ENCODE measurements around the gene NBEA.

NBEA gene

GRCh38 chr13:35225159-35225558, 283.1 kb downstream of the NBEA start (continued):
- TF ChIP-seq GLI2 (tag by site-specific recombination; IDR thresholded peaks at IDR 0.05; ENCODE audit: borderline replicate concordance, low read depth), result no peak
- TF ChIP-seq ZNF292 (tag by site-specific recombination; IDR thresholded peaks at IDR 0.05; ENCODE audit: borderline replicate concordance, low read depth), result no peak
- no peak for TF ChIP-seq ZNF266 (tag by site-specific recombination; IDR thresholded peaks at IDR 0.05; ENCODE audit: low read depth)
- TF ChIP-seq ZBTB44 (tag by site-specific recombination; IDR thresholded peaks at IDR 0.05), result no peak
- TF ChIP-seq ZNF660 (tag by site-specific recombination; IDR thresholded peaks at IDR 0.05), result no peak
- TF ChIP-seq PRDM4 (tag by site-specific recombination; IDR thresholded peaks at IDR 0.05), result no peak
- TF ChIP-seq ZNF639 (tag by site-specific recombination; IDR thresholded peaks at IDR 0.05), result no peak
- no peak for TF ChIP-seq ZBTB6 (tag by site-specific recombination; IDR thresholded peaks at IDR 0.05)
- no peak for TF ChIP-seq ZNF596 (tag by site-specific recombination; IDR thresholded peaks at IDR 0.05)
- no peak for TF ChIP-seq GLIS2 (tag by site-specific recombination; IDR thresholded peaks at IDR 0.05)
- no peak for TF ChIP-seq ZNF148 (tag by site-specific recombination; IDR thresholded peaks at IDR 0.05; ENCODE audit: borderline replicate concordance)
- TF ChIP-seq HIC1 (tag by site-specific recombination; IDR thresholded peaks at IDR 0.05), result no peak
- TF ChIP-seq ZNF529 (tag by site-specific recombination; IDR thresholded peaks at IDR 0.05; ENCODE audit: insufficient replicate concordance), result no peak
- no peak for TF ChIP-seq ZNF549 (tag by site-specific recombination; IDR thresholded peaks at IDR 0.05)

GRCh38 chr13:35225582-35225981, 283.5 kb downstream of the NBEA start:
- TF ChIP-seq ZNF645 (tag by site-specific recombination; IDR thresholded peaks at IDR 0.05) (no peak), ZNF404 (tag by site-specific recombination; IDR thresholded peaks at IDR 0.05) (no peak), ZSCAN18 (tag by site-specific recombination; IDR thresholded peaks at IDR 0.05) (no peak), ZNF664 (tag by site-specific recombination; IDR thresholded peaks at IDR 0.05) (no peak), ZNF184 (tag by site-specific recombination; IDR thresholded peaks at IDR 0.05) (no peak), REPIN1 (tag by site-specific recombination; IDR thresholded peaks at IDR 0.05; ENCODE audit: low read depth) (no peak)
- H3K4me1 ChIP-seq (ENCODE audit: control insufficient read depth, insufficient read depth, low read length), result no peaks in the 10 kb centered on the region
- ChIA-PET CTCF (interaction anchor here (0.9 kb wide), 1 partner anchor 15 kb away, joined by 3 read pairs; no protein-coding TSS in a partner anchor), POLR2A (no interaction called here)
- no peak overlapping the region for H3K27ac ChIP-seq (ENCODE audit: extremely low read depth, low read depth, low read length)
- H3K36me3 ChIP-seq (ENCODE audit: control insufficient read depth in 2 of 2, insufficient read depth in 1 of 2, low read length in 2 of 2), result no peaks in the 10 kb centered on the region
- no peaks in the 10 kb centered on the region for H3K9me3 ChIP-seq (ENCODE audit: control insufficient read depth, insufficient read depth, low read depth, low read length)
- no peak overlapping the region for H3K4me3 ChIP-seq (ENCODE audit: low read depth, low read length)
